BE2C (cell line): ENCODE data around the gene LPIN1.

Experiments used
- DNase-seq: peaks from one replicate; pipeline ENCODE4 v3.0.0-alpha.2; 2020
- H3K27me3 ChIP-seq: fragments of 250-450 bp; sonication (Bioruptor Pico); 2 replicates; pipeline ENCODE4 v1.5.1; 2020; ENCODE audit warnings: mild to moderate bottlenecking
- H3K36me3 ChIP-seq: fragments of 250-450 bp; sonication (Bioruptor Pico); 2 replicates; pipeline ENCODE4 v1.5.1; 2020; ENCODE audit warnings: mild to moderate bottlenecking
- H3K4me1 ChIP-seq: fragments of 250-450 bp; sonication (Bioruptor Pico); 2 replicates; pipeline ENCODE4 v1.5.1; 2020
- H3K4me3 ChIP-seq: 2 replicates; pipeline ENCODE4 v1.5.1; 2011; ENCODE audit warnings: low read depth, low read length
- H3K9me3 ChIP-seq: fragments of 250-450 bp; sonication (Bioruptor Pico); 2 replicates; pipeline ENCODE4 v1.5.1; 2020
- TF ChIP-seq, protein P1 (sequence below): IDR thresholded peaks from 2 replicates; pipeline ENCODE4 v1.5.1; 2012; ENCODE audit warnings: mild to moderate bottlenecking, low read depth, low read length

The LPIN1 gene

DNA sequence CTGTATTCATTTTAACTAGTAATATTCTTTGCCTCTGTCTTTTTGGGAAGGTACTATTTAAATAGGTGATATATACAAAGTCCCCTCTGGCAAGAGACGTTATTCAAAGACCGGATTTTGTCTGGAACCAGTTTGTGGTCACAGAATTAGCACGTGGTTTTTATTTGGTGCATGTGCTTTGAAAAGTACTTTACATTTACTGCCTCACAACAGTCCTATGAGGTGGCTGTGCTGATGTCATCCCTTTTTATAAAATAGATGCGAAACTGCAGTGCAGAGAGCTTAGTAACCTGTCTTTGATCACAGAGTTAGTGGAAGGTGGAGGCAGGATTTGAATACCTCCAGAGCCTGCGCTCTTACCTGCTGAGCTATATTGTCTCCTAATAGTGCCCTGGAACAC is 4.0 kb downstream of the LPIN1 start:
- Histone ChIP-seq H3K9me3 (no peaks in the 10 kb centered on the region), H3K27me3 (no peaks in the 10 kb centered on the region), H3K4me1 (peaks cover 39% of the 10 kb centered on the region), H3K36me3 (no peaks in the 10 kb centered on the region; the same call in 1 of the 2 replicates), H3K4me3 (no peak overlapping the region)
- no peak for DNase-seq
- TF ChIP-seq, protein P1, sequence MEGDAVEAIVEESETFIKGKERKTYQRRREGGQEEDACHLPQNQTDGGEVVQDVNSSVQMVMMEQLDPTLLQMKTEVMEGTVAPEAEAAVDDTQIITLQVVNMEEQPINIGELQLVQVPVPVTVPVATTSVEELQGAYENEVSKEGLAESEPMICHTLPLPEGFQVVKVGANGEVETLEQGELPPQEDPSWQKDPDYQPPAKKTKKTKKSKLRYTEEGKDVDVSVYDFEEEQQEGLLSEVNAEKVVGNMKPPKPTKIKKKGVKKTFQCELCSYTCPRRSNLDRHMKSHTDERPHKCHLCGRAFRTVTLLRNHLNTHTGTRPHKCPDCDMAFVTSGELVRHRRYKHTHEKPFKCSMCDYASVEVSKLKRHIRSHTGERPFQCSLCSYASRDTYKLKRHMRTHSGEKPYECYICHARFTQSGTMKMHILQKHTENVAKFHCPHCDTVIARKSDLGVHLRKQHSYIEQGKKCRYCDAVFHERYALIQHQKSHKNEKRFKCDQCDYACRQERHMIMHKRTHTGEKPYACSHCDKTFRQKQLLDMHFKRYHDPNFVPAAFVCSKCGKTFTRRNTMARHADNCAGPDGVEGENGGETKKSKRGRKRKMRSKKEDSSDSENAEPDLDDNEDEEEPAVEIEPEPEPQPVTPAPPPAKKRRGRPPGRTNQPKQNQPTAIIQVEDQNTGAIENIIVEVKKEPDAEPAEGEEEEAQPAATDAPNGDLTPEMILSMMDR = no peak

DNA sequence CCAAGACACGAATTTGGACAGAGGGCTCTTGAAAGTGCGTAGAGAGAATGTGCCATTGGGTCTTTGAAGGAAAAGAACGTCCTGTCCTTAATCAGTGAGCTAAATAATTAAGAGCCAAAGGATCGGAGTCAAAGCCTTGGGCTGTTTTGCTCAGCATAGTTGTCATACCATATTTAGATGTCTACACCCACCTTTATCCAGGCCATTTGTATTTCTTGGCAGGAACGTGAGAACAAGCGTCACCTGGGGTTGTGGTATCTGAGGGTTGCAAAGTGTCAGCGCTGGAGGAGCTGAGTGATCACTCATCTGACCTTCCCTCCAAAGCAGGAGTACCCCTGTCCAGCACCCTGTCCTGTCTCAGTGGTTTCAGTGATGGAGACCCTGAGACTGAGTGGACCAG is 4.5 kb downstream of the LPIN1 start:
- H3K27me3 ChIP-seq = no peaks in the 10 kb centered on the region
- no peak for DNase-seq
- H3K9me3 ChIP-seq = no peaks in the 10 kb centered on the region
- H3K36me3 ChIP-seq = peaks cover 2% of the 10 kb centered on the region; the same call in 1 of the 2 replicates
- TF ChIP-seq, protein P1 = no peak
- H3K4me3 ChIP-seq = no peak overlapping the region
- H3K4me1 ChIP-seq = peaks cover 38% of the 10 kb centered on the region

DNA sequence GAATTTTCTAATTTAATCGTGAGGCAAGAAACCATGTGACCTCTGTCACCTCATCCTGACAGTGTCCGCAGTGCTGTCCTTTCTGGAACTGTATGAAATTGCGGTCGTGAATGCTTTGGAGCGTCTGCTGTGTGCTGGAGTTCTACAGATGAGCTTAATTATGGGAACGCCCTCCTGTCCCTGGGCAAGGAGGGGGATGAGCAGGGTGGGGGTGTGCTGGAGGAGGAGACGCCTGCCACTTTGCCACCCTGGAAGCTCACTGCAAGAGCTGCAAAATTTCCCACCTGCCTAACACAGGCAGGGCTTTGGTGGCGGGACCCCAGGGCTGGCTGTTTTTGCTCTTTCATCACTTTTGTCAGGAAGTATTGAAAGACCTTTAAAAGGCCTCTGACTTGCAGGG is 6.5 kb downstream of the LPIN1 start:
- Histone ChIP-seq H3K4me3 (peak overlapping the region; percentile 30), H3K27me3 (no peaks in the 10 kb centered on the region), H3K4me1 (peaks cover 35% of the 10 kb centered on the region), H3K9me3 (no peaks in the 10 kb centered on the region), H3K36me3 (peaks cover 10% of the 10 kb centered on the region; the same call in 1 of the 2 replicates)
- peak; percentile 33 for DNase-seq
- TF ChIP-seq, protein P1 = no peak

DNA sequence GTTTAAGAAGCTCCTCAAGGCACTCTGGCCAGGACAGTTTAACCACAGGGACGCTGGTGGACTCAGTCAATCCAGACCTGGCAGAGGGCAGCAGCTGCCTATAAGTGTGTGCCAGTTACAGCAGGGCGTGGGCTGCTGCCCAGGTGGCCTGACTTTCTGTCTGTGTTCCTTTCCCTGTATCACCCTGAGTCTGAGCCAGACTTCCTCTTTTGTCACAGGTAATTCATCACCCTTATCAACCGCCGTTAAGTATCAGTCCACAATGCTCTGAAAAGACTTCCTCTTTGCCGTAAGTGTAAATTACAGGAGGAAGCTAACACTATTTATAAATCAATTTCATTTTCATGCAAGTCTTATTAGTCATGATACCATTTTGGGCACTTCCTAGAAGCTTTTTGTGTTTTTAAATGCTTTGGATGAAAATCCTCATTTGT is 7.0 kb downstream of the LPIN1 start:
- TF ChIP-seq, protein P1 = no peak

DNA sequence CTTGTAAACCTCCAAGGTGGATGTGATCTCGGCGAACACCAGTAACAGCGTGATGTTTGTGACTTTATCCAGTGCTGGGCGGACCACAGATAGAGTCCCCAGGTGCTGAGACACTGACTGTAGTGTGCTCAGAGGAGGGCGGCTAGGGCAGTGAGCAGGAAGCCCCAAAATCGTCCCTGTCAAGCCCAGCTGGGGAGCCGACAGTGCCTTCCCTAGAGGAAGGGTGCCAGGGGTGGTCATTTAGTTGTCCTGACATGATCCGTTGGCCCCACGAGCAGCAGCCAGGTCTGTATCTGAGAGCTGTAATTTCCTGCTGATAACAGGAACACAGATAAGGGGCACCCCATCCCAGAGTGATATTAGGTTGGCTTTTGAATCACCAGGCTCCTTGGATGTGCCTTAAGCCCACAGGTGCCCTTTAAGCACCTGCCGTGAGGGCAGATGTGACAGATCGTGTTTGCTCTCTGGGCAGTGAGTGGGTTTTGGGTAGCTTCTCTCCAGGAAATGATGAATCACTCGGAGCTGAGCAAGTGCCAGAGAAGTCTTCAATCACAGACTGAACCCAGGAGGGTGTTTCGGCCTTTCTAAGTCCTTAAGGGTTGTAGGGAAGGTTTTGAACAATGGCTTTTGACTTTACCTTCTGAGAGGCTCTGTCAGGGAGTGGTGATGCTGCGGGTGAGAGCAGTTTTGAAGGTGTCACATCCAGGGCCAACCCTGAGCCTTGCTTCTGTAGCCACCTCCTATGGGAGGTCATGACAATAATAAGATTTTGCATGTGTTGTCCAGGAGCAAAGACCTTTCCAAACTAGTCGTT is 7.7 kb downstream of the LPIN1 start:
- no peaks in the 10 kb centered on the region for H3K27me3 ChIP-seq
- peaks cover 29% of the 10 kb centered on the region for H3K4me1 ChIP-seq
- peak; percentile 45 for DNase-seq
- peaks cover 18% of the 10 kb centered on the region for H3K36me3 ChIP-seq
- H3K4me3 ChIP-seq = peak overlapping the region; percentile 30
- H3K9me3 ChIP-seq = no peaks in the 10 kb centered on the region
- TF ChIP-seq, protein P1 = no peak

More for the DNA sequence above, 7.0 kb downstream of the LPIN1 start:
- DNase-seq = peak; percentile 37
- H3K36me3 ChIP-seq = peaks cover 13% of the 10 kb centered on the region
- no peaks in the 10 kb centered on the region for H3K9me3 ChIP-seq
- H3K4me3 ChIP-seq = peak overlapping the region; percentile 30
- H3K4me1 ChIP-seq = peaks cover 34% of the 10 kb centered on the region
- no peaks in the 10 kb centered on the region for H3K27me3 ChIP-seq

DNA sequence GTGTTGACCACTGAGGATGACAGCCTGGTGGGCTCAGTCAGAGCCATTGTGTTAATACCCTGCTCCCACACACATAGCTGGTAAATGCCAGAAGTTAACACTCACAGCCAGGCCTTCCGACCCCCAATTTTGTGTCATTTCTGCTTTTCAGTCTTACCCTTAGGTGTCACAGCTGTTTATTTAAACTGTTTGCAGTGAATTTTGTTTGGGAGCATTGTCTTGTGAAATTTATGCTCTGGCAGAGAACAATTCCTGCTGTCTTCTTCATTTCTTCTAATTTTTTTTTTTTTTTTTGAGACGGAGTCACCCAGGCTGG is 8.2 kb downstream of the LPIN1 start:
- peaks cover 23% of the 10 kb centered on the region for H3K4me1 ChIP-seq
- no peak overlapping the region for H3K4me3 ChIP-seq
- no peaks in the 10 kb centered on the region for H3K9me3 ChIP-seq

More for the DNA sequence above, 8.2 kb downstream of the LPIN1 start:
- TF ChIP-seq, protein P1 = no peak
- peaks cover 18% of the 10 kb centered on the region for H3K36me3 ChIP-seq
- DNase-seq = no peak
- no peaks in the 10 kb centered on the region for H3K27me3 ChIP-seq
